ENCODE results near the gene MAML1. TPM values are rescaled to one million over a fixed set of nuclear protein-coding genes. Genes with fewer than 3 reads are reported as not detected.
A peak's percentile ranks its signal among the peaks of the same experiment; 100 is the strongest.
"Not testable (repeated sequence)": the region's sequence is repeated elsewhere in the genome, so short reads cannot be mapped to it uniquely, and the experiment has no call there.

MAML1 gene
- total RNA-seq, 2 experiments from 2014 or later: 34.3 to 34.9 TPM

- Mint-ChIP-seq H3K4me1 (no peaks in the 10 kb centered on the region), H3K27me3 (no peaks in the 10 kb centered on the region), H3K36me3 (ENCODE audit: low read depth) (peaks cover 31% of the 10 kb centered on the region), H3K27ac (no peak overlapping the region), H3K9me3 (no peaks in the 10 kb centered on the region), H3K4me3 (no peak overlapping the region)
- CTCF ChIA-PET: interaction anchor here (1.0 to 1.9 kb wide), 3 partner anchors 10 to 44 kb away, joined by 3 to 8 read pairs (median 4); partner anchors contain the start of gene MAML1
- no peak for DNase-seq
- POLR2A ChIA-PET: no interaction called here
These were observed 43.9 kb downstream of the MAML1 start for GRCh38 chr5:179776411-179776938.

- ChIA-PET POLR2A (no interaction called here), CTCF (interaction anchor here (1.0 to 1.9 kb wide), 3 partner anchors 11 to 45 kb away, joined by 3 to 8 read pairs (median 4); partner anchors contain the start of gene MAML1)
- H3K9me3 Mint-ChIP-seq: no peaks in the 10 kb centered on the region
- no peaks in the 10 kb centered on the region for H3K4me1 Mint-ChIP-seq
- no peak overlapping the region for H3K4me3 Mint-ChIP-seq
- H3K27me3 Mint-ChIP-seq: no peaks in the 10 kb centered on the region
- no peak overlapping the region for H3K27ac Mint-ChIP-seq
- peaks cover 25% of the 10 kb centered on the region for H3K36me3 Mint-ChIP-seq (ENCODE audit: low read depth)
- no peak for DNase-seq
These were observed 44.8 kb downstream of the MAML1 start for GRCh38 chr5:179777456-179777855.

GRCh38 chr5:179777909-179778308 lies 45.3 kb downstream of the MAML1 start:
- Mint-ChIP-seq H3K9me3 (no peaks in the 10 kb centered on the region), H3K27ac (no peak overlapping the region), H3K4me3 (no peak overlapping the region), H3K4me1 (no peaks in the 10 kb centered on the region), H3K36me3 (ENCODE audit: low read depth) (peaks cover 21% of the 10 kb centered on the region), H3K27me3 (no peaks in the 10 kb centered on the region)
- POLR2A ChIA-PET: no interaction called here
- DNase-seq: no peak
- CTCF ChIA-PET: interaction anchor here (1.9 kb wide), 1 partner anchor 11 kb away, joined by 8 read pairs; no protein-coding TSS in a partner anchor

GRCh38 chr5:179778591-179778990 lies 46.0 kb downstream of the MAML1 start:
- Mint-ChIP-seq H3K27ac (no peak overlapping the region), H3K36me3 (ENCODE audit: low read depth) (peaks cover 16% of the 10 kb centered on the region)

GRCh38 chr5:179779826-179780225 lies 47.2 kb downstream of the MAML1 start:
- Mint-ChIP-seq H3K36me3 (ENCODE audit: low read depth) (peaks cover 16% of the 10 kb centered on the region), H3K27ac (peak overlapping the region; percentile 55), H3K4me1 (no peaks in the 10 kb centered on the region), H3K4me3 (no peak overlapping the region), H3K27me3 (no peaks in the 10 kb centered on the region), H3K9me3 (no peaks in the 10 kb centered on the region)
- CTCF ChIA-PET: interaction anchor here (0.6 to 1.8 kb wide), 4 partner anchors 17 to 112 kb away, joined by 3 to 8 read pairs (median 4); no protein-coding TSS in a partner anchor
- POLR2A ChIA-PET: no interaction called here
- no peak for DNase-seq

More at GRCh38 chr5:179778591-179778990, 46.0 kb downstream of the MAML1 start:
- no peaks in the 10 kb centered on the region for H3K4me1 Mint-ChIP-seq
- no peaks in the 10 kb centered on the region for H3K9me3 Mint-ChIP-seq
- H3K4me3 Mint-ChIP-seq: no peak overlapping the region
- no peak for DNase-seq
- CTCF ChIA-PET: no interaction called here
- POLR2A ChIA-PET: no interaction called here
- no peaks in the 10 kb centered on the region for H3K27me3 Mint-ChIP-seq

GRCh38 chr5:179780362-179780761 lies 47.7 kb downstream of the MAML1 start:
- Mint-ChIP-seq H3K27ac (no peak overlapping the region), H3K36me3 (ENCODE audit: low read depth) (peaks cover 16% of the 10 kb centered on the region), H3K9me3 (no peaks in the 10 kb centered on the region), H3K4me1 (no peaks in the 10 kb centered on the region), H3K27me3 (no peaks in the 10 kb centered on the region), H3K4me3 (no peak overlapping the region)
- DNase-seq: no peak
- ChIA-PET CTCF (interaction anchor here (0.7 to 1.9 kb wide), 4 partner anchors 13 to 112 kb away, joined by 3 to 8 read pairs (median 4); no protein-coding TSS in a partner anchor), POLR2A (no interaction called here)

GRCh38 chr5:179781846-179782245 lies 49.2 kb downstream of the MAML1 start:
- Mint-ChIP-seq H3K4me3 (no peak overlapping the region), H3K9me3 (no peaks in the 10 kb centered on the region)
- no peak for DNase-seq

GRCh38 chr5:179783128-179783527 lies 50.5 kb downstream of the MAML1 start:
- Mint-ChIP-seq H3K4me3 (no peak overlapping the region), H3K9me3 (no peaks in the 10 kb centered on the region), H3K4me1 (no peaks in the 10 kb centered on the region), H3K27ac (no peak overlapping the region), H3K27me3 (no peaks in the 10 kb centered on the region), H3K36me3 (ENCODE audit: low read depth) (peaks cover 10% of the 10 kb centered on the region)
- CTCF ChIA-PET: interaction anchor here (0.6 to 2.3 kb wide), 2 partner anchors 21 to 94 kb away, joined by 3 to 9 read pairs; no protein-coding TSS in a partner anchor
- DNase-seq: no peak
- POLR2A ChIA-PET: no interaction called here

More at GRCh38 chr5:179781846-179782245, 49.2 kb downstream of the MAML1 start:
- H3K4me1 Mint-ChIP-seq: no peaks in the 10 kb centered on the region
- POLR2A ChIA-PET: no interaction called here
- no peaks in the 10 kb centered on the region for H3K27me3 Mint-ChIP-seq
- H3K27ac Mint-ChIP-seq: no peak overlapping the region
- peaks cover 16% of the 10 kb centered on the region for H3K36me3 Mint-ChIP-seq (ENCODE audit: low read depth)
- CTCF ChIA-PET: interaction anchor here (0.8 to 1.9 kb wide), 2 partner anchors 11 to 14 kb away, joined by 3 to 4 read pairs; no protein-coding TSS in a partner anchor

GRCh38 chr5:179786861-179787260 lies 54.2 kb downstream of the MAML1 start:
- Mint-ChIP-seq H3K27me3 (no peaks in the 10 kb centered on the region), H3K36me3 (ENCODE audit: low read depth) (no peaks in the 10 kb centered on the region), H3K9me3 (no peaks in the 10 kb centered on the region), H3K4me3 (no peak overlapping the region), H3K27ac (no peak overlapping the region), H3K4me1 (no peaks in the 10 kb centered on the region)
- no peak for DNase-seq
- POLR2A ChIA-PET: no interaction called here
- CTCF ChIA-PET: no interaction called here

GRCh38 chr5:179788193-179788854 lies 55.7 kb downstream of the MAML1 start:
- Mint-ChIP-seq H3K4me1 (peaks cover 10% of the 10 kb centered on the region), H3K36me3 (ENCODE audit: low read depth) (no peaks in the 10 kb centered on the region), H3K27me3 (no peaks in the 10 kb centered on the region), H3K27ac (no peak overlapping the region), H3K9me3 (no peaks in the 10 kb centered on the region), H3K4me3 (no peak overlapping the region)
- ChIA-PET CTCF (no interaction called here), POLR2A (no interaction called here)
- DNase-seq: no peak

GRCh38 chr5:179789278-179789677 lies 56.7 kb downstream of the MAML1 start:
- DNase-seq; H3K36me3 Mint-ChIP-seq (ENCODE audit: low read depth); H3K27me3 Mint-ChIP-seq; H3K4me3 Mint-ChIP-seq; H3K27ac Mint-ChIP-seq; POLR2A ChIA-PET; H3K9me3 Mint-ChIP-seq: not testable (repeated sequence)
- CTCF ChIA-PET: interaction anchor here (1.0 kb wide), 1 partner anchor 86 kb away, joined by 3 read pairs; no protein-coding TSS in a partner anchor
- H3K4me1 Mint-ChIP-seq: peaks cover 20% of the 10 kb centered on the region

- Mint-ChIP-seq H3K27me3 (no peaks in the 10 kb centered on the region), H3K4me3 (no peak overlapping the region), H3K27ac (peak overlapping the region; percentile 62), H3K9me3 (no peaks in the 10 kb centered on the region), H3K36me3 (ENCODE audit: low read depth) (peaks cover 4% of the 10 kb centered on the region), H3K4me1 (peaks cover 34% of the 10 kb centered on the region)
- no peak for DNase-seq
- ChIA-PET POLR2A (no interaction called here), CTCF (interaction anchor here (0.5 to 2.1 kb wide), 4 partner anchors 10 to 131 kb away, joined by 3 to 13 read pairs (median 4); no protein-coding TSS in a partner anchor)
These were observed 59.4 kb downstream of the MAML1 start for GRCh38 chr5:179791881-179792611.

Measured in activated CD4-positive, alpha-beta T cell treated with anti-CD3 and anti-CD28 coated beads, Interleukin-2, amount 10 ng/mL, durations not matched to agents 7 days and 5 days (primary cell).